Fibroblast of the aortic adventitia (primary cell): ENCODE measurements around the gene DNAJC30. TPM values are rescaled to one million over a fixed set of nuclear protein-coding genes. Genes with fewer than 3 reads are reported as not detected.
"Not testable (repeated sequence)": the region's sequence is repeated elsewhere in the genome, so short reads cannot be mapped to it uniquely, and the experiment has no call there.

Source experiments
- DNase-seq: peaks from one replicate; pipeline ENCODE4 v3.0.0-alpha.2; 2010; ENCODE audit warnings: low read depth
- H3K4me3 ChIP-seq: 2 replicates; pipeline ENCODE4 v1.5.1; 2011; ENCODE audit warnings: low read depth, mild to moderate bottlenecking, control low read depth, low read length, moderate library complexity
- CTCF ChIP-seq: IDR thresholded peaks from 2 replicates; pipeline ENCODE4 v1.5.1; 2011; ENCODE audit warnings: mild to moderate bottlenecking, low read length, control low read depth, inconsistent platforms; ENCODE audit not compliant: insufficient read depth
- total RNA-seq: library from RNA; depleted of rRNA; stranded (reverse); fragments of >200 nt; gene quantifications from 2 replicates; pipeline ENCODE4 v1.2.3, GENCODE V29; 2012; ENCODE audit warnings: low replicate concordance

DNAJC30 gene
- total RNA-seq, 1 donor: 3.4 TPM

DNA sequence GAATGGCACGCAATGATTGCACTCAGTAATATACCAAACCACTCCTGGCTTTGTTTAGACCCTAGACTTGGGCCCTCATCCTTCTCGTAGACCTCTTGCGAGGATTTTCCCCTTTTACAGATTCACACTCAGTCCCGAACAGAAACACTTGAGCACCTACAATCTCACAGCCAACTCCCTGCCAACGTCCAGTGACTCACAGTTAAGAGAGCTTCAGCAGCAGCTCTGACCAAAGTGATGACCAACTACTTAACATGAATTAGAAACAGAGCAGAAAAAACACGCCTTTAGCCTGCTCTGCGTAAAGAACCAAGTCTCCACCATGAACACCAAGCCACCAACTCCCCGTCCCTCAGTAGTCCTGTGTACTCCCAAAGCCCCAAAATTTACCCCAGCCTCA, 2.2 kb downstream of the DNAJC30 start:
- H3K4me3 ChIP-seq: peak overlapping the region; percentile 96
- DNase-seq: peak; percentile 35
- TF ChIP-seq CTCF: no peak

DNA sequence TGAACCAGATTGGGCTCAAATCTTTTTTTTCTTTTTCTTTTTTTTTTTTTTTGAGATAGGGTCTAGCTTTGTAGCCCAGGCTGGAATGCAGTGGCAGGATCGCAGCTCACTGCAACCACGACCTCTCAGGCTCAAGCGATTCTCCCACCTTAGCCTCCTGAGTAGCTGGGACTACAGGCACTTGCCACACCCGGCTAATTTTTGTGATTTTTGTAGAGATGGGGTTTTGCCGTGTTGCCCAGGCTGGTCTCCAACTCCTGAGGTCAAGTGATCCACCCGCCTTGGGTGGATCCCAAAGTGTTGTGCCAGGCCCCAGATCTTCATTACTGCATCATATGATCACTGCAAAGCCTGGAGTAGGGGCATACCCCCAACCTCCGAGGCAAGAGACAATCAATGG, 2.8 kb downstream of the DNAJC30 start:
- no peak for TF ChIP-seq CTCF
- no peak for DNase-seq
- no peak overlapping the region for H3K4me3 ChIP-seq

DNA sequence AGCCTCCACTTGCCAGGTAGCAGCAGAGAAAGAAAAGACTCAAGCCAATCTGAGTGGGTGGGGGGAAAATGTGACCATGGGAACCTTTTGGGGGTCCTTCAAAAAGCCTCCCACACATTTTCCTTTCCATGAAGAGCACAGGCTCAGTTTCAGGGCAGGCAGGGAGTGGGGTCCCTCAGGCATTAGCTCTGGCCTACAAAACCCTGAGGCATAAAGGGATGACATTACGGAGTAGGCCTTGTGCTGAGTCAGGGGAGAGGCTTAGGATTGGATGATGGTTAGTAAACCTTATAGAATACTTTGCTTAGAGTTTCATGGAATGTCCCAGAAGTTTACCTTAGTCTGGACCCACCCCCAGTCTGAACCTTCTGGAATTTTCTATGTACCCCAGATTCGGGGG, 3.5 kb downstream of the DNAJC30 start:
- no peak for TF ChIP-seq CTCF
- no peak overlapping the region for H3K4me3 ChIP-seq
- no peak for DNase-seq

- TF ChIP-seq CTCF: no peak
- H3K4me3 ChIP-seq: no peak overlapping the region
- no peak for DNase-seq
Observed at GRCh38 chr7:73678862-73679261, 4.4 kb downstream of the DNAJC30 start.

GRCh38 chr7:73676062-73676461, 7.2 kb downstream of the DNAJC30 start:
- not testable (repeated sequence) for DNase-seq, H3K4me3 ChIP-seq

- no peak overlapping the region for H3K4me3 ChIP-seq
- DNase-seq: no peak
- TF ChIP-seq CTCF: no peak
Observed at GRCh38 chr7:73674468-73675124, 8.7 kb downstream of the DNAJC30 start.

DNA sequence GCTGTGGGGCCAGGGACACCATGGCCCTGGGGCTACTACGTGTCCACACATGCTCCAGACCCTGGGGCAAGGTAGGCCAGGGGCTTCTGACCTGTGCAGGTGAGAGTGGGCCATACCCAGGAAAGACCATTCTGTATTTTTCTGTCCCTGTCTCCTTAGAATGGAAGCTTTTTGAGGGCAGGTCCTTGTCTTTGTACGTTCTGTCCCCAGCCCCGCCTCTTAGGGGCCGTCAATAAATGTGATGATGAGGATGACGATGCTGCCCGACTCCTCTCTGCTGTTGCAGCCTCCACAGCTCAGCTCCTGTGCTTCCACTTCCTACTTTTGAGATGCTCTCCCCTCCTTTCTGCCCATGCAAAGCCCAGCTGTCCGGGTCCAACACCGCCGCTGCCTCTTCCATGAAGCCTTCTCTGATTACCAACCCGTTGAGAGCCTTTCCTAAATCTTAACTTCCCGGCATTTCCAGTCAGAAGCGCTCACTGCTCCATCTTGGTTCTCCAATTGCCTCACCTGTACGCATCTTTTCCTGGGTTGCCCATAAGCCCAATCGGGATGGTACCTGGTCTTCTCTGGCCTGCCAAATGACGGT, 11.3 kb downstream of the DNAJC30 start:
- TF ChIP-seq CTCF: no peak
- no peak for DNase-seq
- H3K4me3 ChIP-seq: no peak overlapping the region
